NCI-H524 (cell line): ENCODE results near the gene BTLA.
A peak's percentile ranks its signal among the peaks of the same experiment; 100 is the strongest.
"Not testable (repeated sequence)": the region's sequence is repeated elsewhere in the genome, so short reads cannot be mapped to it uniquely, and the experiment has no call there.

Experiments
- DNase-seq, 2 experiments: peaks; one replicate each; lab custom pipeline; 2025; lab: John Stamatoyannopoulos, UW

BTLA gene

GRCh38 chr3:112498914-112499711, at the start of gene BTLA:
BTLA (minus strand) TSS chr3:112499472; CDS start chr3:112499358, 114 bp downstream.
- no peak for DNase-seq

GRCh38 chr3:112546216-112546759, 47.0 kb upstream of the BTLA start:
- DNase-seq, result no peak

- DNase-seq, result no peak
Observed at GRCh38 chr3:112539825-112540650, 40.8 kb upstream of the BTLA start.

GRCh38 chr3:112531358-112531781, 32.1 kb upstream of the BTLA start:
- DNase-seq, result peak in 1 of 2 experiments; percentile 38

- no peak for DNase-seq
Observed at GRCh38 chr3:112530573-112530972, 31.3 kb upstream of the BTLA start.

GRCh38 chr3:112524127-112524526, 24.9 kb upstream of the BTLA start:
- not testable (repeated sequence) for DNase-seq

GRCh38 chr3:112519424-112520001, 20.2 kb upstream of the BTLA start:
- peak in 1 of 2 experiments; percentile 68 for DNase-seq

- DNase-seq, result not testable (repeated sequence)
Observed at GRCh38 chr3:112518970-112519369, 19.7 kb upstream of the BTLA start.

- no peak for DNase-seq
Observed at GRCh38 chr3:112514527-112515128, 15.4 kb upstream of the BTLA start.

- DNase-seq, result no peak
Observed at GRCh38 chr3:112512320-112512719, 13.0 kb upstream of the BTLA start.

GRCh38 chr3:112508860-112509259, 9.6 kb upstream of the BTLA start:
- no peak for DNase-seq

GRCh38 chr3:112508261-112508660, 9.0 kb upstream of the BTLA start:
- DNase-seq, result no peak

GRCh38 chr3:112505907-112506306, 6.6 kb upstream of the BTLA start:
- no peak for DNase-seq

- DNase-seq, result no peak
Observed at GRCh38 chr3:112504123-112504522, 4.9 kb upstream of the BTLA start.

GRCh38 chr3:112503304-112503972, 4.2 kb upstream of the BTLA start:
- no peak for DNase-seq

- no peak for DNase-seq
Observed at GRCh38 chr3:112500621-112501020, 1.3 kb upstream of the BTLA start.

- DNase-seq, result no peak
Observed at GRCh38 chr3:112497897-112498548, 1.2 kb downstream of the BTLA start.

- no peak for DNase-seq
Observed at GRCh38 chr3:112496366-112497067, 2.8 kb downstream of the BTLA start.

GRCh38 chr3:112494448-112494767, 4.9 kb downstream of the BTLA start:
- not testable (repeated sequence) for DNase-seq

- no peak for DNase-seq
Observed at GRCh38 chr3:112492124-112492523, 7.1 kb downstream of the BTLA start.
